Islet precursor cell (in vitro differentiated cells): ENCODE measurements around the gene LHFPL2.

Experiments used
- DNase-seq: peaks from one replicate; pipeline ENCODE4 v3.0.0-alpha.2; 2018

The LHFPL2 gene

GRCh38 chr5:78594021-78594420 lies 54.6 kb downstream of the LHFPL2 start:
- no peak for DNase-seq

GRCh38 chr5:78593465-78593864 lies 55.1 kb downstream of the LHFPL2 start:
- no peak for DNase-seq

GRCh38 chr5:78592735-78593386 lies 55.7 kb downstream of the LHFPL2 start:
- no peak for DNase-seq

DNA sequence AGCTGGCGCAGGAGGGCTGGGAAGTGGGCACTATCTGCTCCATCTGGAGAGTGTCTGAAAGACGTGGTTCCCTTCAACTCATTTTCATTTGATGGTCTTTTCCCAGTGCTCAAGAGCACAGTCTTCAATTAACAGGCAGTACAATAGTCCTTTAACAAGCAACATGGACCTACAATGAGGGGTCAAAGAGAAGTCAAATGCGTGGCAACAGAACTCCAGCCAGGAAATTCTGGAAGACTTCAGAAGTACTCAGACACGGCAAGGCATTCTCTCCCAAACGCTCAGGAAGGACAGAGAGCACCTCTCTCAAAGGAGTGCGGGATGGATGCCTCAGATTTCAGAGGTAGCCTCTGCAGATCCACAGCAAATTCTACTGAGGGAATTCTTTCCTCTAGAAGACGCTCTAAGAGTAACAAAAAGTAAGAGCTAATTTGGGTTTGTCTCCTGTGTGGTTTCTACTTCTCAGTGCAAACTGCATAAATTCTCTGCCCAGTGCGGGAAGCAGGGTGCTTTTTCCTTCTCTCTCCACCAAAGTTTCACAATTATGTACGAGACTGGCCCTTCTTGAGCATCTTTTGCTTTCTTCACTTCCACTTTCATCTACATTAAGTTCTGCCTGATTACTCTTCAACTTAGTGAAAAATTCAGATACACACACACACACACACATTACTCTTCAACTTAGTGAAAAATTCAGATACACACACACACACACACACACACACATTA lies 56.4 kb downstream of the LHFPL2 start:
- no peak for DNase-seq

DNA sequence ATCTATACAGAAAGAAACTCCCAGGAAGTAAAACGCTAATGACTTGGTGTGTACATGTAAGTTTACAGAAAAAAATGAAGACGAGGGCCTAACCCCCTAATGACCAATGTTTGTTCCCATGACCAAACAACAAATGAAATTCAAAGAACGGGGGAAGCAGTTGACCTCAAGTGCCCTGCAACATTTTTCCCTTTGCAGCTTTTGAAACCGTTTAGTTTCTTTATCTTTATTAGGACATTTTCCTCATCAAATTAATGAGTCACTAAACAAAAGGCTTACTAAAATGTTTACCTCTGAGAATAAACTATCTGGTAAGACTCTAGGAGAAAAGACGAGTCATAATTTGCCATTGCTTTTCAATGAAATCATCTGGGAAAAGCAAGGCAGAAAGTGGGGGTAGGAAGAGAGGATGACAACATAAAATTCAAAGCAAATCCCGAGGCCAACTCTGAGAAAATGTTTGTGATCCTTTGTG lies 57.4 kb downstream of the LHFPL2 start:
- DNase-seq = no peak

GRCh38 chr5:78589923-78590322 lies 58.6 kb downstream of the LHFPL2 start:
- no peak for DNase-seq

DNA sequence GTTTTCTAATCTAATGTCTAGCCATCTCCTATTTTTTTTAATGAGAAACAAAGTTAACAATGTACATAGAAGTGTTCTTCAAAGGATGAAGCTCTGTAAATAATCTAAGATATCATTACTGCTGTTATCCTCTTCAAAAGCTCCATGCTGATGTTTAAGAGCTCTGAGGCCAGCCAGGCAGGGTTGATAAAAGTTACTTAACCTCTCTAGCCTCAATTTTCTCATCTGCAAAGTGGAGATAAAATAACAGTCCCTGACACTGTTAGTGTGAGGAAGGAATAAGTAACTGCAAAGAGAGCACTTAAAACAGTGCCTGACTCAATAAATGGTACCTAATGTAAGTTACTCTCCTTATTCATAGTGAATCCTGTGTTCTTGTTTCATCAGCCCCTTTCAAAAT lies 60.1 kb downstream of the LHFPL2 start:
- DNase-seq = no peak

- DNase-seq = no peak
Measured at GRCh38 chr5:78587775-78588291, 60.7 kb downstream of the LHFPL2 start.

DNA sequence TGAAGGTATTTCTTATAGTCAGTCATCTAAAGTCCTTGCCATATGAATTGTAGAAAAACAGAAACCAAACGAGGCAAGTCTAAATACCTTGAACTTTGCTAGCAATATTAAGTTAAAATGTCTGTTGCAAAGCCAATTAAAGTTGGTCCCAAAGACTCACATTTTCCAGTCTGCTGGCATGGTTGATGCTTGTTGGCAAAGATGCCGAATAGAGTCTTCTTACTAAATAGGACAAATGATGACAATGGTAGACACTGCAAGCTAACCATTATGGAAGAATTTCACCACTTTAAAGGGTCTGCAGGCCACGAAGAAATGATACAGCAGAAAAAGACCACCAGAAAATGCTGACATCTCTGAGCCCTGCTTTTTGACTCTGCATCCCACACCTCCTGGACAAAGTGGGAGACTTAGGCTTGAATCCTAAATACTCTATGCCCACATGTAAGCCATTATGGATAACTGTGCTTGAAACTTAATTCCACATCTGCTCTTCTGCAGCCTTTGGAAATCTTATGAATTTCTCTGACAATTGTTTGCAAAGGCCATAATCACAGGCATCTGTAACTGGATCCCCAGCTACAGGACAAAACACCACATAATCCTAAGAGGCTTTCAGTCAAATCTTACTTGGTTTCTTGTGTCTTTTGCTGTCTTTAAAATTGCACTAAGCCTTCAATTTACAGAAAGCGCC lies 61.3 kb downstream of the LHFPL2 start:
- no peak for DNase-seq

DNA sequence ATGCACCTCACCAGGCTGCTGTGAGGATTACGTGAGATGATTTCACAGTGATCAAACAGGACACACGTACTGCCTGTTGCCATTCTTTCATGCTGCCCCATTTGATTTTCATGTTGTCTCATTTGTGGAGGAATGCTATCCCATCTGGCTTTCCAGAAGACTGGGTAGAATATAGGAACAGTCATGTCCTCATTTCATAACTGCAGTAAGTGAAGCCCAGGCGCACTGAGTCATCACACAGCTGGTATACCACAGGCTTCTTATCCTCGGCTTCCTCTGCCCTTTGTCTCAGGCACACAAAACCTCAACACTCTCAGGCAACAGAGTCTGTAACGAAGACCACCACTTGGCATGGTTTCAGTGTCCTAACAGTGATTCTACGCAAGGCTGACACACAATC lies 62.3 kb downstream of the LHFPL2 start:
- DNase-seq = no peak

DNA sequence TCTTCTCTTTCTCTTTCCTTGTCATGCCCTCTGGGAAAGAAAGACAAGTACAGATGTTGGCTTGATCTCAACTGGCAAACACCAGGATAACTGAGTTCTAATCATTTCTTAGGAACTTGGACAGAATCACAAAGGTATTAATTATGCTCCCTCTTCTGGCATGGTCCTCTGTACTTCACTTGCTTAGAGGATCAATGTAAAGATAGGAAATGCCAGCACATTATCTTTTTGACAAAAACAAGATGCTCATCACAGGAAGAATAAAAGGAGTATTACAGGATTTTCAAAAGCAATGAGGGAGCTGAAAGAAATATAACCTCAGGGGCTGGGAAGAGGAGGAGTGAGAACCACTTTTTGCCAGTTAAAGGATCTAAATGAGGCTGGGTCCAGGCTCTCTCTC lies 70.6 kb downstream of the LHFPL2 start:
- no peak for DNase-seq

DNA sequence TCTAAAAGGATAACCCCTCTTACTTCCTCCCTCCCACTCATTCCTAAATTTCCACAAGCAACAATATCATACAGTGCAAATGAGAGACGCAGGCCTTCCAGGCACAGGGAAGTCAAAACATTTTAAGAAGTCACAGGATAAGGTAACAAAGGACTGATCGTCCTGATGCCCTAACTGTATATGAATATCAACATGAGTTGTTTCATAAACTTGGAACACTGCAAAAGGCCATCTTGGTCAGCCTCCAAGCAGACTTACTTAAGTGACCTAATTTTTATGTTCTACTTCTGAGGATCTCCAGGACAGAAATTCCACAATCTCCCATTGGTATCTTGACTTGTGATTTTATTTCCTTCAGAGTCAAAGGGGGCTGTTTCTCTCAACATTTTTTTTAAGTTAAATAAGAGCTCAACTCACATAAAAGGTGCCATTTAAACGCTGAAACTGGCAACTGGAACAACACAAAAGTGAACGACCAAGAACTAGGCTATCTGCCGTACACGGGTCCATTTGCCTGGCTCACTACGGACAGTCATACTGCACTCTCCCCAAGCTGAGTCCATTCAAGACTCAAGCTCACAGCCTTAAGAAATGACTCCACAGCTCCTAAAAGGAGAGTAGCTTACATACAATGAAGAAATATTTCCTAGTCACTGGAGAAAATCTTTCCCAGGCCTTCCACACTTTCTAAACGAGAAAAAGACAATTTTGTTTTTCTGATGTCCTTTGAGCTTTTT lies 71.3 kb downstream of the LHFPL2 start:
- DNase-seq = no peak

GRCh38 chr5:78576376-78576775 lies 72.2 kb downstream of the LHFPL2 start:
- DNase-seq = no peak

DNA sequence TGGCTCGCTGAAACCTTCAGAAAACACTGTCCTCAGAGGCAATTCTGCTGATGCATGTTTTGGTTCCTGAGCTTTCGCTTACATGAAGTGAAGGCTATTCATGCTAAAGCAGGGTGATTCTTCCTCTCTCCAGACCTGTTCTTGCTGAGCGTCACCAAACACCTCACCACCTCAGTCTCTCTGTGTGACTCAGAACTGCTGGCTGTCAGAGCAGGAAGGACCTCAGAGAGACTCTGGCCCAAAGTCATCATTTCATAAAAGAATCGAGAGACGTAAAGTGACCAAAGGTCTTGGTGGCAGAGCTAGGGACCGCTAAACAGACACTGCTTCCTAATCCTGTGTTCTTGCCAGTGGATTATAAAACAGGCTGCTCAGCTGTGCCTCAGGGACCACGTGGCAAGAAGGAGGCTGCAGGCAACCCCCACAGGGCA lies 73.8 kb downstream of the LHFPL2 start:
- DNase-seq = peak; percentile 74

DNA sequence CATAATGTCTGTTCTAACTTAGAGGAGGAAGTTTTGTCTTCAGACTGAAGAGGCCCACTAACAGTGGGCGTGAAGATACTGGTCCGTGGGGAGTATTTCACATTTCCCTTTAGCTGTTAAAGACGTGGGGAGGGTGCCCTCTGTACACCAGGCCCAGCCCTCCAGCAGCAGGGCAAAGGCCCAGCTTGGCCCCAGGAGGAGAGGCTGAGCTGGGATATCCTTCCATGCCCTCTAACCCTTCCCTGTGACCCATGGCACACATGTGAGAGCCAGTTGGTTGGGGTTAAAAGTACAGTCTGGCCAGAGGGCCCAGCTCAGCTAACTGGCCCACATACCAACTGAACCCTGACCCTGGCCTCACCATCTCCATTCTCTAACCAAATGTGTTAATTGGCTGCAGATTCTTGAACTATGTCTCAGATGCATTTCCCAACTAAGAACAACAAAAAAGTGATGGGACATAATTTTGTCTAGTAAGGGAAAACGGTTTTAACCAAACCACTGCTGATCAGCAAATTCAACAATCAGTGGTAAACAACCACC lies 74.4 kb downstream of the LHFPL2 start:
- DNase-seq = no peak

DNA sequence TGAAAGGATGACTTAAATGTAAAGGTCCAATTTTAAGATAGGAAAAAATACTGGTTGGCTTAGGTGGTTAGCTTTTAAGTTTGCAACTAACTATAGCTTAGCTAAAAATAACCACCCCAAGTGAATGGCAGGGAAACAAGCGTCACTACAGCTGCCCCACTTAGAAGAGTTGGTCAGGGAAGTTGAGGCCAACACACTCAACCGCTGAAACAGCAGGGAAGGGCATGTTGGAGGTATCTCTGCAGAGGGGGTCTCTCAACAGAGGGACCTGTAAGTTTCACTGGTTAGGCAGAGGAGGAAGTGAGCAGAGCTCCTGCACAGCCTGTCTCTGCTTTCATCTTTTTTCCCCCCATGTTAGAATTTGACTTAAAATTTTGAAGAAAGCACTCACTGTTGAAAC lies 75.3 kb downstream of the LHFPL2 start:
- no peak for DNase-seq

DNA sequence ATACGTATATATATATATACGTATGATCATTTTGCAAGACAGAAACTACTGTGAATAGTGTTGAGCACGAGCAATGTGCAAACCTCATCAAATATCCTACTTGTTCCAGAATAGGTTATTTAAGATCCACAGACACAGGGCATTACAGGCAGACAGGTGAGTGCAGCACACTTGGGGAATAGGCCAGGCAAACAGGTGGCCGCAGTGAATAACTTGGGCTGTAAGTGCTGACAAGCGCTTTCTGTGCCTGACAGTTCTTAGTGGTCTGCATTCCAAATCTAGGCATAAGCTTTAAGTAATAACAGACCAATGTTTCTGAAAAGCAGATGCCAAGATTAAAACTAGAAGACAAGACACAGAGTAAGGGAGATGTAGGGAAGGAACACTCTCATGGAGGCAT lies 77.9 kb downstream of the LHFPL2 start:
- DNase-seq = no peak

DNA sequence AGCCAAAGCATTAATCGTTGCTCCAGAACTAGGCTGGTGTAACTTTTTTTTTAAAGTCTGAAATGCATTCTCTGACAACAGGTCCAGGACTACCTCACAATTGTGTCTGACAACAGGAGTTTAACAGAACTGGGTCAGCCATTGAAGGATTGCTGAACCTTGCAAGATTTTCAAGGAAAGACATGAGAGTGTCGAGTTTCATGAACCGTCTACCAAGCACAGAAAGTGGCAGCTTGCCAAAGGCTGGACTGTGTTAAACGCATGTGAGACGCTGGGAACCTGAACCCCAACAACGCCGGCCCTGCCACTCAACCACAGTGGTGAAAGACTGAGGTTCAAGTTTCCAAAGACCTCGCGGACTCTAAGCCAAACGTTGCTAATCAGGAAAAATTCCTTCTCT lies 79.1 kb downstream of the LHFPL2 start:
- DNase-seq = no peak

GRCh38 chr5:78568676-78569075 lies 79.9 kb downstream of the LHFPL2 start:
- DNase-seq = no peak

- no peak for DNase-seq
Measured at GRCh38 chr5:78568212-78568611, 80.4 kb downstream of the LHFPL2 start.

GRCh38 chr5:78567617-78568016 lies 81.0 kb downstream of the LHFPL2 start:
- DNase-seq = no peak

DNA sequence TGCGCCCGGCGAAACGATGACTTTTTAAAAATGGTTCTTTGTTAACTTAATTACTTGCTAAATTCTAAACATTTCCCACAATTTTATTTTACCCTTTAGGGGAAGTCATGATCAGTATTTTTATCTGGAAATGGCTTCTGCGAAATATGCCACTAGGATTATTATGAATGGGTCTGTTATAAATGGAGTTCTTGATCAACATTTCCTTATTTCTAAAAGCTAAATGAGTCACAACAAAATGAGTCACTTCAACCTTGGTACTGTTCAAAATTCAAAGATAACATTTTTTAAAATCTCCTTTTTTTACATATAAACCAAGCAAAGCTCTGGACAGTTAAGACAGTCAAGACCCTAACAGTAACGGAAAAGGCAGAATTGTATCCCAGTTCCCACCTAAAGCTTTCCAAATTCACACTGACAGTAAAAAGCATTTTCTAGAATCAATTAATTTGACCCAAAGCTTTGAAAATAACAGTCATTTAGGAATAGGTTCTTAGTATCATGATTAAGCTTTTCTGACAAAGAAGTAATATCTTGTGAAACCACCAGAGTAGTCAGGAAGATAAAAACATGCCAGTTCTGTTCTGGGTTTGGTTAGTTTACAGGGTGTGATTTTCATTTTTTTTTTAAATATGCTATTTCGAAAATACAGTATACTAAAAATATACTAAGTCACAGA lies 81.7 kb downstream of the LHFPL2 start:
- no peak for DNase-seq
